Measurements from ENCODE around the gene LNPEP. TPM values are rescaled to one million over a fixed set of nuclear protein-coding genes. Genes with fewer than 3 reads are reported as not detected.

Gene LNPEP
- total RNA-seq, 1 donor from 2014 or later: 13.2 TPM

GRCh38 chr5:96966801-96967200 is 30.9 kb downstream of the LNPEP start:
- no peak for DNase-seq (ENCODE audit: low spot score)
- H3K27me3 Mint-ChIP-seq (ENCODE audit: unreplicated experiment): peaks cover 1% of the 10 kb centered on the region
- TF ChIP-seq CTCF (IDR thresholded peaks at IDR 0.05; ENCODE audit: unreplicated experiment): no peak
- no peak overlapping the region for H3K27ac Mint-ChIP-seq (ENCODE audit: unreplicated experiment)
- H3K36me3 Mint-ChIP-seq (ENCODE audit: low read depth, unreplicated experiment): no peaks in the 10 kb centered on the region
- no peaks in the 10 kb centered on the region for H3K9me3 Mint-ChIP-seq (ENCODE audit: unreplicated experiment)
- no peak overlapping the region for H3K4me3 Mint-ChIP-seq (ENCODE audit: unreplicated experiment)
- H3K4me1 Mint-ChIP-seq (ENCODE audit: unreplicated experiment): peaks cover 3% of the 10 kb centered on the region

GRCh38 chr5:96967400-96967799 is 31.5 kb downstream of the LNPEP start:
- DNase-seq (ENCODE audit: low spot score): no peak
- Mint-ChIP-seq H3K9me3 (ENCODE audit: unreplicated experiment) (no peaks in the 10 kb centered on the region), H3K27me3 (ENCODE audit: unreplicated experiment) (peaks cover 1% of the 10 kb centered on the region), H3K4me1 (ENCODE audit: unreplicated experiment) (no peaks in the 10 kb centered on the region), H3K27ac (ENCODE audit: unreplicated experiment) (no peak overlapping the region), H3K4me3 (ENCODE audit: unreplicated experiment) (no peak overlapping the region), H3K36me3 (ENCODE audit: low read depth, unreplicated experiment) (no peaks in the 10 kb centered on the region)
- TF ChIP-seq CTCF (IDR thresholded peaks at IDR 0.05; ENCODE audit: unreplicated experiment): no peak

- Mint-ChIP-seq H3K27me3 (ENCODE audit: unreplicated experiment) (peaks cover 1% of the 10 kb centered on the region), H3K27ac (ENCODE audit: unreplicated experiment) (no peak overlapping the region), H3K4me1 (ENCODE audit: unreplicated experiment) (no peaks in the 10 kb centered on the region), H3K36me3 (ENCODE audit: low read depth, unreplicated experiment) (no peaks in the 10 kb centered on the region), H3K4me3 (ENCODE audit: unreplicated experiment) (no peak overlapping the region), H3K9me3 (ENCODE audit: unreplicated experiment) (no peaks in the 10 kb centered on the region)
- TF ChIP-seq CTCF (IDR thresholded peaks at IDR 0.05; ENCODE audit: unreplicated experiment): no peak
- DNase-seq (ENCODE audit: low spot score): no peak
Measured at GRCh38 chr5:96968074-96968473, 32.2 kb downstream of the LNPEP start.

GRCh38 chr5:96968614-96969013 is 32.7 kb downstream of the LNPEP start:
- no peak for TF ChIP-seq CTCF (IDR thresholded peaks at IDR 0.05; ENCODE audit: unreplicated experiment)
- Mint-ChIP-seq H3K27me3 (ENCODE audit: unreplicated experiment) (peaks cover 1% of the 10 kb centered on the region), H3K27ac (ENCODE audit: unreplicated experiment) (no peak overlapping the region), H3K4me1 (ENCODE audit: unreplicated experiment) (no peaks in the 10 kb centered on the region), H3K4me3 (ENCODE audit: unreplicated experiment) (no peak overlapping the region), H3K9me3 (ENCODE audit: unreplicated experiment) (no peaks in the 10 kb centered on the region), H3K36me3 (ENCODE audit: low read depth, unreplicated experiment) (no peaks in the 10 kb centered on the region)
- no peak for DNase-seq (ENCODE audit: low spot score)

GRCh38 chr5:96969366-96969765 is 33.5 kb downstream of the LNPEP start:
- Mint-ChIP-seq H3K4me3 (ENCODE audit: unreplicated experiment) (no peak overlapping the region), H3K27me3 (ENCODE audit: unreplicated experiment) (no peaks in the 10 kb centered on the region), H3K36me3 (ENCODE audit: low read depth, unreplicated experiment) (no peaks in the 10 kb centered on the region), H3K9me3 (ENCODE audit: unreplicated experiment) (no peaks in the 10 kb centered on the region), H3K4me1 (ENCODE audit: unreplicated experiment) (no peaks in the 10 kb centered on the region), H3K27ac (ENCODE audit: unreplicated experiment) (no peak overlapping the region)
- no peak for TF ChIP-seq CTCF (IDR thresholded peaks at IDR 0.05; ENCODE audit: unreplicated experiment)
- DNase-seq (ENCODE audit: low spot score): no peak
